Ishikawa (cell line): ENCODE results near the gene FAM117B.

Experiments used
- CEBPB ChIP-seq: IDR thresholded peaks from 2 replicates; pipeline ENCODE4 v1.6.1; 2012
- CREB1 ChIP-seq: IDR thresholded peaks from 2 replicates; pipeline ENCODE4 v1.6.1; 2012; ENCODE audit warnings: low read depth
- EGR1 ChIP-seq: IDR thresholded peaks from 2 replicates; pipeline ENCODE4 v1.6.1; 2012
- EP300 ChIP-seq: IDR thresholded peaks from 2 replicates; pipeline ENCODE4 v1.6.1; 2012; ENCODE audit warnings: borderline replicate concordance
- FOXM1 ChIP-seq: IDR thresholded peaks from 2 replicates; pipeline ENCODE4 v1.6.1; 2012; ENCODE audit warnings: low read depth, borderline replicate concordance
- MAX ChIP-seq: IDR thresholded peaks from 2 replicates; pipeline ENCODE4 v1.6.1; 2012
- NFIC ChIP-seq: IDR thresholded peaks from 2 replicates; pipeline ENCODE4 v1.6.1; 2012
- RAD21 ChIP-seq: IDR thresholded peaks from 2 replicates; pipeline ENCODE4 v1.6.1; 2012; ENCODE audit warnings: low read depth
- REST ChIP-seq: IDR thresholded peaks from 2 replicates; pipeline ENCODE4 v1.6.1; 2012; ENCODE audit warnings: low read depth, mild to moderate bottlenecking
- TAF1 ChIP-seq: IDR thresholded peaks from 2 replicates; pipeline ENCODE4 v1.6.1; 2012; ENCODE audit warnings: low read depth, mild to moderate bottlenecking
- TCF12 ChIP-seq: IDR thresholded peaks from 2 replicates; pipeline ENCODE4 v1.6.1; 2012; ENCODE audit warnings: low read depth
- TEAD4 ChIP-seq: IDR thresholded peaks from 2 replicates; pipeline ENCODE4 v1.6.1; 2012
- YY1 ChIP-seq: IDR thresholded peaks from 2 replicates; pipeline ENCODE4 v1.6.1; 2012; ENCODE audit warnings: low read depth
- ZBTB7A ChIP-seq: IDR thresholded peaks from 2 replicates; pipeline ENCODE4 v1.6.1; 2012; ENCODE audit warnings: low read depth
- TF ChIP-seq, protein P1 (sequence below): IDR thresholded peaks from 2 replicates; pipeline ENCODE4 v1.6.1; 2012

FAM117B gene

DNA sequence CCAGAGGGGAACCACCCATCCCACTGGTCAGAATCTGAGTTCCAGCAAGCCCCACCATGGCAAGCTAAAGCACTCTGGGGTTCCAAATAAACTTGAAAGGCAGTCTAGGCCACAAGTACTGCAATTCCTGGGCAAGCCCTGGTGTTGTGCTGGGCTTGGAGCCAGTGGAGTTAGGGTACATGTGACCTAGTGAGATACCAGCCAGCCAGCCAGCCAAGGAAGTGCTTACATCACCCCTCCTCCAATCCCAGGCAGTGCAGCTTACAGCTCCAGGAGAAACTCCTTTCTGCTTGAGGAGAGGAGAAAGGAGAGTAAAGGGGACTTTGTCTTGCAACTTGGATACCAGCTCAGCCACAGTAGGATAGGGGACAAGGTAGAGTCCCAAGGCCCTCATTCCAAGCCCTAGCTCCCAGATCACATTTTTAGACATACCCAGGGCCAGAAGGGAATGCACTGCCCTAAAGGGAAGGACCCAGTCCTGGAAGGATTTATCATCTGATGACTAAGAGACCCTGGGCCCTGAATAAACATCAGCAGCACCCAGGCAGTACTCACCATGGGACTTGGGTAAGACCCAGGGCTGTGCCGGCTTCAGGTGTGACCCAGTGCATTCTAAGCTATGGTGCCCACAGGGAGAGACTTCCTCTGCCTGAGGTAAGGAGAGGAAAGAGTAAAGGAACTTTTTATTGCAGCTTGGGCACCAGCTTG lies 172.8 kb downstream of the FAM117B start:
- TF ChIP-seq MAX, result peak; percentile 46; the same call in 1 of the 2 replicates
- TF ChIP-seq NFIC, result peak; percentile 77
- TF ChIP-seq, protein P1, sequence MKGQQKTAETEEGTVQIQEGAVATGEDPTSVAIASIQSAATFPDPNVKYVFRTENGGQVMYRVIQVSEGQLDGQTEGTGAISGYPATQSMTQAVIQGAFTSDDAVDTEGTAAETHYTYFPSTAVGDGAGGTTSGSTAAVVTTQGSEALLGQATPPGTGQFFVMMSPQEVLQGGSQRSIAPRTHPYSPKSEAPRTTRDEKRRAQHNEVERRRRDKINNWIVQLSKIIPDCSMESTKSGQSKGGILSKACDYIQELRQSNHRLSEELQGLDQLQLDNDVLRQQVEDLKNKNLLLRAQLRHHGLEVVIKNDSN, result peak; percentile 78
- TF ChIP-seq TEAD4, result peak; percentile 45; the same call in 1 of the 2 replicates

DNA sequence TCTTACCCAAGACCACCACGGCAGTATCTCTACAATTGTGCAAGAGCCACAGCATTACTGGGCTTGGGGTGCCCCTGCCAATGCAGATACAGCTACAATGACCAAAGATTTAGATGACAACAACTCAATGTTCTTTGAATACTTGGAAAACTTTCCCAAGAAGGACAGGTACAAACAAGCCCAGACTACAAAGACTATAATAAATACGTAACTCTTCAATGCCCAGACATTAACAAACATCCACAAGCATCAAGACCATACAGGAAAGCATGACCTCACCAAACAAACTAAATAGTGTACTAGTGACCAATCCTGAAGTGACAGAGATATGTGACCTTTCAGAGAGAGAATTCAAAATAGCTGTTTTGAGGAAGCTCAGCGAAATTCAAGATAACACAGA lies 174.0 kb downstream of the FAM117B start:
- TF ChIP-seq EP300, result no peak
- no peak for TF ChIP-seq EGR1
- TF ChIP-seq, protein P1, result no peak

- TF ChIP-seq RAD21 (no peak), CEBPB (no peak), REST (no peak), TCF12 (no peak), CREB1 (no peak), EP300 (no peak), EGR1 (no peak), ZBTB7A (no peak), TAF1 (no peak), FOXM1 (no peak), MAX (no peak), YY1 (no peak), TEAD4 (no peak), NFIC (no peak)
- TF ChIP-seq, protein P1, result no peak
Measured at GRCh38 chr2:202813387-202813786, 178.6 kb downstream of the FAM117B start.

DNA sequence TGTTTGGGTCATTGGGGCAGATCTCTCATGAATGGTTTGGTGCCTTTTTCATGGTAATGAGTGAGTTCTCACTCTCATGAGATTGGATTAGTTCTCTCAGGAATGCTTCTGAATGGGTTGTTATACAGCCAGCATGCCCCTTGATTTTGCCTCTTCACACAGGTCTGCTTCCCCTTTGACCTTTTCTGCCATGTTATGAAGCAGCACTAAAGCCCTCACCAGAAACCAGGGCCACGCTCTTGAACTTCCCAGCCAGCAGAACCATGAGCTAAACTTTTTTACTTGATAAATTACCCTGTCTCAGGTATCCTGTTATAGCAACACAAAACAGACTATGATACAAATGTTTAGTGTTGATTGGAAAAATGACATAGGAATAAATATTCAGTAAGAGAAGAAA lies 179.5 kb downstream of the FAM117B start:
- TF ChIP-seq TAF1, result no peak
- TF ChIP-seq NFIC, result no peak
- no peak for TF ChIP-seq CEBPB
- no peak for TF ChIP-seq YY1
- TF ChIP-seq, protein P1, result no peak
- no peak for TF ChIP-seq RAD21
- TF ChIP-seq MAX, result no peak
- no peak for TF ChIP-seq TCF12

DNA sequence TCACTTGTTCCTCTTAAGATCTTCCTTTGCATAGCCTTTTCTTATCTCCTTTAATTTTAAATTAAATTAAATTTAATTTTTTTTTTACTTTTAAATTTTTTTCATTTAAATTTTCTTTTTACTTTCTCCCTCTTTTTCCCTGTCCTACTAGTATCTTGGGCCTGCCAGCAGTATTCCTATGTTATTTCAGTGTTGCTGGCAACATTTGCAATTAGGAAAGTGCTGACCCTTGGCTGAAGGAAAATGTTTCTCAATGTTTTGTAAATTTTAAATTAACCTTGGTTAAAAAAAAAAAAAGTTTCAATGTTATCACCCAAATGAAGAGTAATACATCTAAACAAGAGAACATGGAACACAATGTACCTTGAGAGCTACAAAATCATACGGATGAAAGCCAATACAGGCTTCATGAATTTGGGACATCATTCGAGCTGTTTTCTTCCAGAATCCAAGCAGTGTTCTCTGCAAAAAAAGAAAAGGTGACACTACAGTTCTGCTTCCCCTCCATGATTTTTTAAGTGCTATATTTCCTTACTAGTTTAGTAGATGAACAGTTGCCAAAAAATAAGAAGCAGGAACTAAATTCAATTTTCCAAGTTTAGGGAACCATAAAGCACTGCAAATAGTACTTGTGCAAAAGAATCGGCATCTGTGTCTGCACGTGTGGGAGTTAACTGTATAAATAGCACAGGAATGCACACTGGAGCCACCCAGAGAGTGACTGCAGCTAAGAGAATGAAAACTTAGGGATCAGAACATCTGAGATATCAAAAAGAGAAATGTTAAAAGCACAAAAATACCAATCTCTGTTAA lies 181.0 kb downstream of the FAM117B start:
- no peak for TF ChIP-seq YY1
- no peak for TF ChIP-seq MAX
- no peak for TF ChIP-seq CREB1
- no peak for TF ChIP-seq REST
- TF ChIP-seq TEAD4, result no peak
- no peak for TF ChIP-seq ZBTB7A
- TF ChIP-seq TCF12, result no peak
- no peak for TF ChIP-seq FOXM1
- no peak for TF ChIP-seq RAD21
- no peak for TF ChIP-seq NFIC
- TF ChIP-seq, protein P1, result no peak
- TF ChIP-seq TAF1, result no peak
